GM21786 (cell line): ENCODE results near the gene ARHGAP6.

Source experiments
- ATAC-seq: cut with Tn5 transposase; IDR thresholded peaks from one replicate; pipeline ENCODE4 v1.9.1; 2021; ENCODE audit not compliant: unreplicated experiment

The ARHGAP6 gene

DNA sequence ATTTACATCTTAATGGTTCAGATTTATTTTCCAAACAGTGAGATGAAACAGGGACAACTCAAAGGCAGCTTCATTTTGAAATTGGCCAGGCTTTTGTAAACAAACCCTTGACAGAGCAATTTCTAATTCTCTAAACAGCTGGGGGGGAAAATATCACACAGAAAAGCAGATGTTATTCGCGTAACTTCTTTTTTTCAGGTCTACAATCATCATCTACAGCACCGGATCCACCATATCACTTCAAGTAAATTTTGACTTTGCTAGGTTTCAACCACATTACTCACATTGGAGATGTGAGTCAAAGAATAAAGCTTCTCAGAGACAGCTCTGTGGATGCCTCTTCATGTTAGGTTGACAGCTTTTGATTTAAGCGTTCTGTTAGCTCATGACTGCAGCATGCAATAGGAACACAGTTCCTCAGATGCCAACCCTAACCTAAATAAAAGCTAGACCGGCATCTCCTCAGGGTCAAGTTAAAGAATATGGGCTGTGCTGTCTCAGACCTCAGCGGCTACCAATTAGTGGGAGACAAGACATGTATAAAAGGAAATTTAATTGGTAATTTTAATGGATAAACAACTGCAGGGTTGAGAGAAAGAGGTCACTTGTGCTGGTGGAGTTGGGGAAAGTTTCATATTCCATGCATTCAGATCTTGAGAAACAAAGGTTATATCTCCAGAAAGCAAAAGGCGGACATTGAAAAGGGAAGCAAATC lies 345.8 kb downstream of the ARHGAP6 start:
- ATAC-seq, result no peak

DNA sequence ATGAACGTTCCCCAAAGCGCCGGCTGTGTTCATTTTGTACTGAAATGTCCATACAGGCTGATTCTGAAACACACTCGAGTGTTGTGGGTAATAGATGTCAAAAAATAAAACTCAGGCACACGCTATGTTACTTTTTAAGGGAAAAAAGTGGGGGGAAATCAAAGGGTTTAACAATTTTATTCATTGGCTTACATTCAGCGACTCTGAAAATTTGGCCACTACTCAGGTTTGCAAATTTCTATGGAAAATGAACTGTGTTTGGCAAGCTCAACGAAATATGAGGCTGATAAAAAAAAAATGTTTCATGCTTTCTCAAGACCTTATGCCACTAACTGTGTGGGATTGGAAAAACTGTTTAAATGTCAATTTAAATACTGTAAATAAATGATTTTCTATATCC lies 354.0 kb downstream of the ARHGAP6 start:
- ATAC-seq, result no peak

DNA sequence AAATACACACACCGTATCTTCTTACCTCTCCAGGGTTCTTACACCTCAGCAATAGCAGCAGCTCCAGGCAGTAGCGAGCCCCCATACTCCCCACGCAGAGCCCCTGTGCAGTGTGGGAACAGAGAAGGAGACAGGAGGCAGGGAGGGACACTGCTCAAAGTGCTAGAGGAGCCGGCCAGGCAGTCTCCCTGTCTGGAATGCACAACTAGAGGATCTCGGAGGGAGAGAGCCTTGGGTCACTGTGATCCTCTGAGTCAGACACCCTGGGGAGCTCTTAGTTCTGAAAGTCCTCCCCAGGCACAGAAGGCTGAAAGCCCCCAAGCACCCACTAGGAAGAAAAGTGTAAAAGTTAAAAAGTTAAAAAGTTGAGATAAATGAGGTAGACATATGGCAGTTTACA lies 356.5 kb downstream of the ARHGAP6 start:
- no peak for ATAC-seq

DNA sequence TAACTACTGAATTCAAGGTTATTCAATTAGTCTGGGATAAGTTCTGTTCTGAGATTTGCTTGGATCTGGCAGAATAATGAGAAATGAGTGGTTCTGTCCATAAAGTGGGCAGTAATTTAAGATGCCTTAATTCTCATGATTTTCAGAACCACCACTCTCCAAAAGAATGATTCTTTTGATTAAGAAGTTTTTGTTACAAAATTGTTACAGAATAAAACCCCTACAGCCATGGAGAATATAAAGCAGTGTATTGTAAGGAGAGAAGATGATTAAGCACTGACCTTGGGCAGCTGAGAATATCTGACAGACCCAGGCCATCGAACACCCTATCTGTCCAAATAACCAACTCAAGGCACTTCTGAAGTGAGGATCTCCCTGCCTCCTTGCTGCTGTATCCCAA lies 360.1 kb downstream of the ARHGAP6 start:
- ATAC-seq, result no peak

DNA sequence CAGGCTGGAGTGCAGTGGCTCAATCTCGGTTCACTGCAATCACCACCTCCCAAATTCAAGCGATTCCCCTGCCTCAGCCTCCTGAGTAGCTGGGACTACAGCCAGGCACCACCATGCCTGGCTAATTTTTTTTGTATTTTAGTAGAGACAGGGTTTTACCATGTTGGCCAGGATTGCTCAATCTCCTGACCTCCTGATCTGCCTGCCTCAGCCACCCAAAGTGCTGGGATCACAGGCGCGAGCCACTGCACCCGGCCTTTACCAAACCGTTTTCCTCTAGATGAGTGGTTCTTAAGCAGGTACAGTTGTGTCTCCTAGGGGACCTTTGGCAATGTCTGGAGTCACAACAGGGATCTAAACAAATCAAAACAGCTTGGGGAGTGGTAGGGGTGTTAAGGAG lies 360.9 kb downstream of the ARHGAP6 start:
- no peak for ATAC-seq

DNA sequence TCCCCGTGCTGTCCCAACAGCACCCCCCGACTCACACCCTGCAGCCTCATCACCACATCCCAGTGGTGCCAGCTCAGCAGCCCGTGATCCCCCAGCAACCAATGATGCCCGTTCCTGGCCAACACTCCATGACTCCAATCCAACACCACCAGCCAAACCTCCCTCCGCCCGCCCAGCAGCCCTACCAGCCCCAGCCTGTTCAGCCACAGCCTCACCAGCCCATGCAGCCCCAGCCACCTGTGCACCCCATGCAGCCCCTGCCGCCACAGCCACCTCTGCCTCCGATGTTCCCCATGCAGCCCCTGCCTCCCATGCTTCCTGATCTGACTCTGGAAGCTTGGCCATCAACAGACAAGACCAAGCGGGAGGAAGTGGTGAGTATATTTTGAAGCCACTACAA lies 367.1 kb downstream of the ARHGAP6 start:
- no peak for ATAC-seq

DNA sequence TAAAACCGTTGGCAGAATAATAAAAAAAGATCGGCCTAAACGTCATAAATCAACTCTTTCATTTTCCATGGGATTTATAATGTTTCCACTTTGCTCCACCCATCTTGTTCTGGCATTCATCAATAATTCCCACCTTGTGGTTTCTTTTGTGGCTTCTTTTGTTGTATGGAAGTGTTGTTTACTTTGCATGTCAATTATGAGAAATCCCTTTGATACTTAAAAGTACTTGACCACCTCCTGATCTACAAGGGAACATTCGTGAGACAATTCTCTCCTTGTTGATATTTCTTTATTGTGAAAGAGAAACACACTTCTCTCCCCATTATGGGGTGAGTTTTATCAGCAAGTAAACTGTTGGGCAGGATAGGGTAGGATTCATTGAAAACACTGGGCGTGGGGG lies 369.7 kb downstream of the ARHGAP6 start:
- ATAC-seq, result no peak

DNA sequence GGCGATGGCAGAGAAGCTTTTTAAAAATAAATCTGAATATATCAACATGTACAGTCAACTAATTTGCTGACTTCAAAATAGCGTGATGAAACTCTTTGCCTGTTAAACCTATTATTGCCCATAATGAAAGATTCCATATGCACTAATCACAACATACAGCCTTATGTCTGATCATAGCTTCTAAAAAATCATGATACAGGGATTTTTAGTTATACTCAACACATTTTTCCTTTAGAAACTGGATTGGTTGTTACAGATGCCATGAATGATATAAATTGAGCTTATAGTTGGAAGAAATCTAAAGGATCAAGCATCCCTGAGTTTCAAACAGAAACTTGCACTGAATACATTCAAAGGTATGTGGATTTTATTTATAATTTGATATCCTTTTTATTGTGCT lies 372.6 kb downstream of the ARHGAP6 start, which contains the start of gene AMELX:
TSS of gene AMELX (plus strand) at position 301 of the 400 bp plus-strand sequence. CDS start 1,376 bp downstream, outside the sequence.
- no peak for ATAC-seq

DNA sequence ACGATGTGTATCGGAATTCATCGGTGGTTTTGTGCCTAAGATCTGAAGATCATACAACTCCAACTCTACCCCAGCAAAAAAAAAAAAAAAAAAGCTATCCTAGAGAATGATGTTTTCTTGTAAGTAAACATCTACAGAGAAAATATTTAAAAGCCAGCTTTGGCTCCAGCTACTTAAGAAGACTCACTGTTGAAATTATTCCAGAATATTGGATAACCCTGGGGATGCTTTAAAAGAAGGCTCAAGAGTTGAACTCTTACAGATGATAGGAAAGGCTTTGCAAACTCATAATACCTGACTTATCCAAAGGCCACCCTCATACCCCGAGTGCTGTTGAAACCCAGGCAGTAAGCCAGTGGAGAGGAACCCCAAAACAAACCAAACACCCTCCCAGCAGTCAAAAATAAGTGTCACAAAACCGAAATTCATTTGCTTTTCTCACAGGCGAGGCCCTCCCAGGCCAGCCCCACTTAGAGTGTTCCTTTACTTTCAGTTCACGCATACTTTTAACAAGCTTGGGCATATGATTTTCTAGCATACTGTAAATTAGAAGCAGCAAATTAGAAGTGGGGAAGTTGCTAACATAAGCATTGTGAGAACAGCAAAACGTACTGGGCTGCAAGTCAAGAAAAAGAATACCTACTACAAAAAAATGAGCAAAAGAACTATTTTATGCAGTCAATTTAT lies 375.2 kb downstream of the ARHGAP6 start:
- ATAC-seq, result no peak

DNA sequence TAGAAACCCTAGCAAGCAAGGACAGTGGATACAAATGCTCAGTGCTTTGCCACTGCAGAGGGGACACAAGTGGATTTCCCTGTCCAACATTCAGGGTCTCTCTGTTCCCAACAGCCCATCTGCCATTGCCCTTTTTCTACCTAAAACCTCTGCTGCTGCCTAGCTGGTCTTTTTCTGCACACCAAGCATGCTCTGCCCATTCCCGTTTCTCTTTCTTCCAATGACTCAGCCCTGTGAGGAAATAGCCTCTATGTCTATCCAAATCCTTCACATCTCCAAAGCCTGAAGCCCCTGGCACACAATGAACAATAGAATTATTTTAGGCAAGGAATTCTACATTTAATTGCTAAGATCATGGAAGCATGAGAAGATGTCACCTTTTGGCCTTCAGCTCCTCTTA lies 378.2 kb downstream of the ARHGAP6 start:
- no peak for ATAC-seq

DNA sequence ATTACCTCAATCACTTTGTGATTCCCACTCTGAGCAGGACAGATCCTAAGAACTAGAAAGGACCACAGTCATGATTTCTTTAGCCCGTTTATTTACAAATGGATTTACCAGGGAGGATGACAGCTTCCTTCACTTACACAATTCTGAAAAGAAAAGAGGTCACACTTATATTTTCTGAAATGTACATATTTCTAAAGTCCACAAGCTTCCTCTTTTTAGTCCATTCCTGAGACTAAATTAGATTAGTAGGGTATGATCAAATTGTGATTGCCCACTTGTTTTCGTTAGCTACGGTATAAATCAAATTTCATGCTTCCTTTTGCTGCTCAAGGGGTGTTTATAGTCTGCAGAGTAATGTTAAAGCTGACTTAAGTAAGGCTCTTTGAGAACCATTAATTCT lies 380.1 kb downstream of the ARHGAP6 start:
- ATAC-seq, result no peak

DNA sequence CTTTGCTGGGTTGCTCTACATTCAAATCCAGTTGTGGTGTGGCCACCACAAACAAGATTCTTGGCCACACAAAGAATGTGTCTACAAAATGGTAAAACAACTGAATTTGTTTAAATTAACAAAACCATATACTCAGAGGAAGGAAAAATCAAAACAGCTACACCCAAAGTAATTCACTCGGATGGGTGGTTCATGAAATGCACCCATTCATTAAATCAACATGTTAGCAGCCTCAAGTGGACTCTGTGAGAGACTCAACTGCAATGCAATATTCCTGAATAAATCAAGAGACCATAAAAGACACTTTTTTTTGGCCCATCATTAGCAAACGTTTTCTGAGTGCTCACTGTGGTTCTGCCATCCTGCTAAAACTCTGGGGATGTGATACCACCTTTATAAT lies 383.7 kb downstream of the ARHGAP6 start:
- no peak for ATAC-seq

DNA sequence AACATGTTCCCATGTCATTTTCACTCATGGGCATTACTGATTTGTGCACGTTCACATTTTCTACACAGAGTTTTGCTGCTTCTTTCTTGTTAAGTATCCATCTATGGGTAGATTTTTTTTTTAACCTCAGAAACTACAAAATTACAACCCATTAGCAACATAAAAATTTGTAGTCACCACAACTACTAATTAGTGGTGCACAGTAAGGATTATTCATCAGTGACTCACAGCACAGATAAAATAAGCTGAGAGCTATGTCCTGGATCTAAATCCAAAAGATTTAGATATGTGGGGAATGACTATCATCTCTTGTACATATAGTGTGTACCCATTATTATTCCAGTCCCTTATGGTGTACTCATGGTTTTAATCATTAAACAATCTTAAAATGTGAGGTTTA lies 392.2 kb downstream of the ARHGAP6 start:
- ATAC-seq, result no peak

DNA sequence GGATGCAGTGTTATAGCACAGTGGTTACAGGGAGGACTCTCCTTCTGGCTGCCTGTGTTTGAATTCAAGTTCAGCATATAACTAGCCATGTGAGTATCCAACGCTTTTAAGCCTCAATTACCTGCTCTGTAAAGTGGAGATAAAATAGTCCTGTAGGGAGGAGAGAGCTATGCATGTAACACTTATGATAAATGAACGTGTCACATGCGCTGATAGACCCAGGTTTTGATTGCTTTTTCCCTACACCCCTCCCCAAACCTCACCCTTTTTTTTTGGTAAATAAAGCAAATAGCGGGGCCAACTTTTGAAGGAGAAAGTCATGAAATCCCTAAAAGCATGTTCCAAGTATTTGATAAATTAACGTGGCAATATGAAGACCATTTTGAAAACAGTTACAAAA lies 392.9 kb downstream of the ARHGAP6 start:
- ATAC-seq, result no peak

DNA sequence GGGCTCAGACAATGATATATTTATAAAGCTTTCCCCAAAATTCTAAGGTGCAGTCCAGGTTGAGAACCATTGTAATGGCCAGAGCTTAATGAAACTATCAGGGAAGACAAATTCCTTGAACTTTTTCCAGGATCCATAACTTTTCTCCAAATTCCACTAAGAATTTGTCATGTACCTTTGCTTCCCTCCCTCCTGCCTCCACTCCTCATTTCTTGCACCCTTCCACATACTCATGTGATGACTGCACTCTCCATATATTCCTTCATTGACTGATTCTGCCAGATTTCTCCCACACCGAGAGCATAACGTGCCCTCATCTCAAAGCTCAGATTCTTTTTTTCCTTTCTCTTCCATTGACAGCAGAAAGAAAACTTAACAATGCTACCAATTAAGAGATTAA lies 393.4 kb downstream of the ARHGAP6 start:
- ATAC-seq, result no peak

DNA sequence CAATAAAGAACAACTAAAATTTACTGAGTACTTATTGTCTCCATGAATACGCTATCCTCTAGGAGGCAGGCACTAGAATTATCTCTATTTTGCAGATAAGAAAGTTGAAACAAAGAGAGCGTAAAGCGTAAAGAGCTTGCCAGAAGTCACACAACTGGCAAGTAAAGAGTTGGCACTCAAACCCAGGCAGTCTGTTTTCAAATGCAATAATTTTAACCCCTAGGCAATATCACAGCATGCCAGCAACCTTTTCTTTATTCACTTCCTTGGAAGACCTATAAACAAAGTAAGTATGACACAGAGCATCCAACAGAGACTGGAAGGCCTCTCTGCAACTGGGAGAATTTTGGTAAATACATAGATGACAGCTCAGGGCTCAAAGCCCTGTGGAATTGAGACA lies 395.7 kb downstream of the ARHGAP6 start:
- ATAC-seq, result no peak

DNA sequence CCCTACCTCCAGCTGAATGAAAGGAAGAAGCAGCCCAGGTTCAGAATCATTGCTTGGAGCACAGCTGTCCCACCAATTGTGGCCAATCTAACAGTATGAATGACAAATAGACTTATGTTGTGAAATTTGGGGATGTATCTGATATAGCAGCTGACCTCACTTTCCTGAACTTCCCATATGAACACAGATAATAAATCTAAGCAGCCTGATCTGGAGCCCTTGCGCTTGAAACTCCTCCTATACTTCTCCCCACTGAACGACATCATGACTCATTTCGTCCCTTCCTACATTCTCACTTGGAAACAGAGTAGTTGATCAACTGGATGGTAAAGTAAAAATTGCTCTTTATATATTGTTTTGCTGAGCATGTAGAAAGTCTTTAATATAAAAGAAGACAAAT lies 396.7 kb downstream of the ARHGAP6 start:
- ATAC-seq, result no peak

DNA sequence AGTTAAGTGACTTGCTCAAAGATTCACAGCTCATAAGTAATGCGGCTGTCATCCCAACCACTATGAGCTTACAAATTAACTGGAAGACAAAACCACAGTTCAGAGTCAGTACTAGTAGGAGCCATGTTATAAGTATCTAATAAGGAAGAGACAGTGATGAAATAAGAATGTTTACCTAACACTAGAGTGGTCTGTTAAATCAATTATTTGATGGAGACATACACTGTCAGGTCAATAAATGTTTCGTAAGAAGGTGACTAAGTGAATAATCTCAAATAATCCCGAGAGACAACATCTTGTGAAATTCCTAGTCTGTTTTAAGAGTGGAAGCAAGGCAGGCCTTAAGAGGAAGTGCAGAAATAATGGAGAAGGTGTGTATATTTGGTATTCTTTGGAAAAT lies 398.3 kb downstream of the ARHGAP6 start:
- no peak for ATAC-seq

DNA sequence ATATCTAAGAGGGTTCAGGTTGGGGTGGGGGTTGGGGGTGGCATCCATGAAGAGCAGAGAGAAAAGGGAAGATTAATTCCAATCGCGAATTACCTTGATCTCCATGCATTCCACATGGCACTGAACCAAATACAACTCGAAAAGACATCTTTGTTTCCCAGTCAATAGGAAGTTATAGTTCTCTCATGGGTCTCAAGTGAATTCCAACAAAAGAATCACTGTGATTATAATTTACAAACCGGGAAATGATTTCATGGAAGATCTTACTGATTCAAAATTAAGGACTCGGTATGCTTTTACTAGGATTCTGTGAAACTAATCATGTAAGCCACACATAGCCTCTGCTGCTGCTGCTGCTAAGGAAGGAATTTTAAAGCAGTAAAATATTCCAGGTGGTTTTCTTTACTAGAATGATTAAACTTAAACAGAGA lies 399.1 kb downstream of the ARHGAP6 start:
- ATAC-seq, result no peak

DNA sequence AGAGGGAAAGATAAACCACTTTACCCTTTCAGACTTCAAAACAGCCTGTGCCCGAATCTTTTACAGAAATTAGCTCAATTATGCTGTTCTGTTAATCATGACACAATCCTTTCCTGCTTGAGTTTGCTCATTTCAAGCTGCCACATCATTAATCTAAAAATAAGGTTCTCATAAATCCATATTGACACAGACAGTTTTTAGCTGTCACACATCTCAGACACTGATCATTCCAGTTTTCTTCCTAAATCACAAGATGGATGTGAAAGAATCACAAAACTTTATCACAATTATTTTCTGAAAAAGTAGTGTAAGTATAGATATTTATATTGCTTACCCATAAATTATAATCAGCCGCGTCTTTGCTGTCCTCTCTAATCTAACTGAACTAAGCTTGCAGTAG lies 400.4 kb downstream of the ARHGAP6 start:
- no peak for ATAC-seq

DNA sequence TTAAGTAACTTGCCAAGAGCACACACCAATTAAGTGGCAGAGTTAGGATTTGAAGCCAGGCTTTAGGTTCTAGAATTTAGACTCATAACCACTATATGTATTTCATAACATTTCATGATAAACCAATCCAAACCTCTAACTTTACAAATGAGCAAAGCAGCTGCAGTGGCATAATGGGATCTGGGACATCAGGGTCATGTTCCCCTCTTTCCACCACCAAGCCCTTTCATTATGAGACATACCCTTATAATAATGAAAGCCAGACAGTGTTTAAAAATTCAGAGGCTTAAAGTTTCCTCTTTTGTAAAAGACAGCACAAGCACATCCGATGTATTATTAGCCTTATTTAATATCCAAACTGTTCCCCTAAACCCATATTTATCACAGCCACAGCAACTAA lies 400.8 kb downstream of the ARHGAP6 start:
- no peak for ATAC-seq

DNA sequence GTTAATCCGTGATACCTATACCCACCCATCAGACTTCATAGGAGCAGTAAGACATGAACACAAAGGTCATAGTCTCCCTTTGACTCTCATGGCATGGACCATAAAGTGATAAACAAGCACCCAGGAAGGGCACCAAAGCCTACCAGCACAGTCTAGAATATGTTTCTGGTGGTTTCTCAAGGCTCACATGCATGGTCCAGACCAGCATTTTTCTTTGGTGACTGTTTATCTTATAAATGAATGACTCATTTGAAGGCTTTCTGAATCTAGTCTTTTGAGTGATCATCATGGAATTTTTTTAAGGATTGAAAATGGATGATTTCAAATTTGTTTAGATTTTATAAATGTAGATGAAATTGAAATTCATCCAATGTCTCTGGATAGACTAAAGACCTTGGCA lies 404.5 kb downstream of the ARHGAP6 start:
- no peak for ATAC-seq

DNA sequence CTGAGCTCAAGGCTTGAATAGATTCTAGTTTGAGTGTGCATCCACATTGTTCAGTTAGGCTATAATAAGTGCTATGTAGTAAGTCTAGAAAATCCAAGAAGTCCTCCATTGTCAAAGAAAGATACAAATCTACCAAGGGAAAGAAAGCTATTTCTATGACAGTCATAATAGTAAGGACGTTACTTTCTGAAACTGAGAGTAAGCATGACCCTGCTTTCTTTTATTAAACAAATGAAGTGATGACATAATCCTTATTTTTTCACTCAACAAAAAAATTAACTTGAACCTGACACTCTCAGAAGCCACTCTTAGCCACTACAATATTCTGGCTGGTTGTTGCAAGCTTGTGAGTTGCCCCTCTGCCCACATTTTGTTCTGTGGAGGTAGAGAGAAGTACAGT lies 406.3 kb downstream of the ARHGAP6 start:
- no peak for ATAC-seq
